ENCODE results near the gene TSPOAP1.

The TSPOAP1 gene

DNA sequence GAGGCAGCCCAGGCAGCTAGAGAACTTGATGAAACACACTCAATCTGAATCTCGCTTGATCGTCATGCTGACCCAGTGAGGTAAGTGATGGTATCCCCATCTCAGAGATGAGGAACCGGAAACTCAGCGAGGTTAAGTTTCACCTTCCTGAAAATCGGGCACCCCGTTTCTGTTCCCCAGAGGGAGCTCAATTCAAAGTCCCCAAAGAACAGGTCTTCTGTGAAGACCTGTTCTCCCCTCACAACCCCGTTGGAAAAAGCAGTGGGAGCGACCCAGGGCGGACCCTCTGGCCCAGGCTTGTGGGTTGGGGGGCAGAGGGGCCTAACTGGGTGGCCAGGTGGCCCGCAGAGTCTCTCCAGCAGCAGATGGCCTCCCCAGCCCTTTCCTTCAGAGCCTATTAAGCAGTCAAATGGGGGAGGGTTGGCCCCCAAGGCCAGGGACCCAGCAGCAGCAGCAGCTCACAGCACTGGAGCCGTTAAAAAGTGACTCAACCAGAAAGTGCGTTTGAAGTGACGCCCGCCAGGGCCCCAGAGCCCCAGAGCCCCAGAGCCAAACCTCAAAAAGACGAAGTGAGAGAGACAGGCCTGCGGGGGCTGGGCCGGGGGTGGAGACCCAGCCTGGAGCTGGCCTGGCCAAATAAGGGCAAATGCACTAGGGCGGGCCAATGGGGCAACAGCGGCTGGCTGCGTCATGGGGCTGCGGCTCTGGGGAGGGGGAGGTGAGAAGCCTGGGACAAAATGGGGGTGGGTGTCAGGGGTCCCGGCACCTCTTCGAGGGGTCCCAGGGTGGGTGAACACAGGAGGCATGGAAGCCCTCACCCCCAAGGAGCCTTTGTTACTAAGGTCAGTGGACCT is 9.2 kb upstream of the TSPOAP1 start:
- no peak overlapping the region for H3K4me3 ChIP-seq (ENCODE audit: low read depth, low read length)

DNA sequence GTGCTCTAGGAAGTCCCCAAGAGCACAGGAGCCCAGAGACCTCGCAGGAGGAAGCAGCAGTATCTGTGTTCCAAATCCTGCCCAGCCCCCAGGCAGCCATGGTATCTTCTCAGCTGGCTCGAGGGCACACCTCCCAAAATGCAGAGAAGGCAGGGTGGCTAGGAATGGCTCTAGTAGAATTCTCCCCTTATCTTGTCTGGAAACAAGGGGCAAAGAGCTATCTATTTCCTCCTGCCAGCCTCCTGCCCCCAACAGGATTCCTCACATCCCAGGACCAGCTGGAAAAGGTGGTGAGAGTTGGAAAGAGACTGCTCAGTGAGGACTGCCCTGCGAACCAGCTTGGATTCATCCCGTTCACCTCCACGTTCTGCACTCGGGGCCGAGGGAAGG is 8.6 kb upstream of the TSPOAP1 start:
- TF ChIP-seq, protein P1, sequence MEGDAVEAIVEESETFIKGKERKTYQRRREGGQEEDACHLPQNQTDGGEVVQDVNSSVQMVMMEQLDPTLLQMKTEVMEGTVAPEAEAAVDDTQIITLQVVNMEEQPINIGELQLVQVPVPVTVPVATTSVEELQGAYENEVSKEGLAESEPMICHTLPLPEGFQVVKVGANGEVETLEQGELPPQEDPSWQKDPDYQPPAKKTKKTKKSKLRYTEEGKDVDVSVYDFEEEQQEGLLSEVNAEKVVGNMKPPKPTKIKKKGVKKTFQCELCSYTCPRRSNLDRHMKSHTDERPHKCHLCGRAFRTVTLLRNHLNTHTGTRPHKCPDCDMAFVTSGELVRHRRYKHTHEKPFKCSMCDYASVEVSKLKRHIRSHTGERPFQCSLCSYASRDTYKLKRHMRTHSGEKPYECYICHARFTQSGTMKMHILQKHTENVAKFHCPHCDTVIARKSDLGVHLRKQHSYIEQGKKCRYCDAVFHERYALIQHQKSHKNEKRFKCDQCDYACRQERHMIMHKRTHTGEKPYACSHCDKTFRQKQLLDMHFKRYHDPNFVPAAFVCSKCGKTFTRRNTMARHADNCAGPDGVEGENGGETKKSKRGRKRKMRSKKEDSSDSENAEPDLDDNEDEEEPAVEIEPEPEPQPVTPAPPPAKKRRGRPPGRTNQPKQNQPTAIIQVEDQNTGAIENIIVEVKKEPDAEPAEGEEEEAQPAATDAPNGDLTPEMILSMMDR (IDR thresholded peaks at IDR 0.05; ENCODE audit: low read depth, low read length) = no peak
- H3K4me3 ChIP-seq (ENCODE audit: low read depth, low read length) = no peak overlapping the region

More for the DNA sequence above, 9.2 kb upstream of the TSPOAP1 start:
- TF ChIP-seq, protein P1 (IDR thresholded peaks at IDR 0.05; ENCODE audit: low read depth, low read length) = no peak

DNA sequence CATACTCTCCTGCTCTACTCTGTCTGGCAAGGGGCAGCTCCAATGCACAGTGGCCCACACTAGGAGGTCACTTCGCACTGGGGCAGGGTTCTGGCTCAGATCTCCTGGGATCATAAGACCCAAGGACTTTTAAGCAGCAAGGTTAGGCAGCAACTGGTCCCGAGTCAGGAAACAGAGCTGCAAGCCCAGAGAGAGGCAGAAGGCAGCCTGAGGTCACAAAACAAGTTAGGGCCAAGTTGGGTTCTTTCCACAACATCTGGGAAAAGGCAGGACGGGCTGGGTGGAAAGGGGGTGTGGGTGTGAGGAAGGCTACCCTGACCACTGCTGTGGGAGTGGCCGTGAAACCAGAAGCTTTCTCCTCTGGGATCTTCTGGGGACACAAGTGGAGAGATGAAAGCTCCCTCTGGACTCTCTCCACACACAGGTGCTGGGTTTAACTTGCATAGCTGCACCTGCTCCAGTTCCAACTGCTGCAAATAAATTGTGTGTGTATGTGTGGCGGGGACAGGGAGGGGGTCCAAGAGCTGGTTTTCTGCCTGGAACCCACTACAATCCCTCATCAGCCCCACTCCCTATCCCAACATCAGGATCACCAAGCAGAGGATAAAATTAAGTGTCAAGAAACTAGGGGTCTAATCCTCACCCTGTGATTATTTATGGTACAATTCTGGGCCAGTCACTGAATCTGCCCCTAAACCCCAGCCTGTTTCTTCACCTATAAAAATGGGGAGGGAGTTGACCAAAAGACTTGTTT is 8.0 kb upstream of the TSPOAP1 start:
- H3K4me3 ChIP-seq (ENCODE audit: low read depth, low read length) = no peak overlapping the region
- TF ChIP-seq, protein P1 (IDR thresholded peaks at IDR 0.05; ENCODE audit: low read depth, low read length) = no peak

DNA sequence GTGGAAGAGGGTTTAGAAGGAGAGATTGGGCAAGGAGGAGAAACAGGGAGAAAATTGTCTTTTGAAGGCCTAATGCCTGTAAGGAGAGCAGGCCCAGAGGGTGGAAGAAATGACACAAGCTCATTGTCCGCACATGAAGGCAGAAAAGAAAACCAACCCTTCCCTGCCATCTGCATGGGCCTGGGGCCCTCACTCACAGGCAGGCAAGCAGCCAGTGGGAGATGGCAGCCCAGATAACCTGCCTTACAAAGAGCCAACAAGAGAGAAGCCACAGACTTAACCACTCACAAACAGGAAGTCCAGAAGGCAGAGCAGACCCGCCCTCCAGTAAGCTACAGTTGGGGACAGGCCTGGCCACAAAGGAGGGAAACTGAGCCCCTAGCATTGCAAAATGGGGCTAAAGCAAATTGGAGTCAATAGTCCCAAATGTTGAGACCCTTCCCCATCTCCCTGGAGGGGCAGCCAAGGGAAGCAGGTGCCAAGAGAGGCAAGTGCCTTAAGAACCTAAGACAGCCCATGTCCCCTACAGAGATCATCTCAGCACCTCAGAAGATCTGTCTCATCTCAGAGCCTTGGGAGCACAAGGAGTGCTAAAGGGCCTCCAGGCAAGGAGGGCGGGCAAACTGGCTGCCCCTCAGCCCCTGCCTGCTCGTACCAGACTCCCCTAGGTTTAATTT is 7.3 kb upstream of the TSPOAP1 start:
- TF ChIP-seq, protein P1 (IDR thresholded peaks at IDR 0.05; ENCODE audit: low read depth, low read length) = no peak
- no peak overlapping the region for H3K4me3 ChIP-seq (ENCODE audit: low read depth, low read length)

DNA sequence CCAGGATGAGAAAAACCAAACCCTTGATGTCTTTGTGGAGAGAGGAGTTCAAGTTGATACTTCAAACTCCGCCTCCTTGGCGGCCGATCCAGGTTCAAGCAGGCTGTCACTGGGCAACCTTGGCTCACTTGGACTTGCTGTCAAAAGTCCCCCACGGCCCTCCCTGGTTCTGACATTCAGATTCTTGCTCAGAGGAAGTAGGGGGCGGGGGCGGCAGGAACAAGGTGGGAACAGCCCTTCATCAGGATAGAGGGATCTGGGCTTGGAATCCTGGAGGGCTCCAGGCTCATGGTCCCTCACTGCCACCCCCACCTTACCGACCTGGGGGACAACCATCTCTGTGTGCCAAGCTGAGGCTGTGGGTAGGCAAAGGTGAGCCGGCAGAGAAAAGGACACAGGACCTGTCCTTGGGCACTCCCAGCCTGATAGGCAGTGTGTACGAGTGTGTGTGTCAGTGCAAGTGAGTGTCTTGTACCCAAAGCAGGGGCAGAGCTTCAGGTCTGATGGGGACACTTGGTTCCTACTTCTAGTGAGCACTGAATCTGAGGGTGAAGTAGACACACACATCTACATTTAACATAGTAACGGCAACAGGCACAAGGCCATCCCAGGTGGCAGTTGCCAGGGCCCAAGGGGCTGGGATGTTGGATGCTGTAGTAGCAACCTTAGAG is 6.6 kb upstream of the TSPOAP1 start:
- H3K4me3 ChIP-seq (ENCODE audit: low read depth, low read length) = no peak overlapping the region
- TF ChIP-seq, protein P1 (IDR thresholded peaks at IDR 0.05; ENCODE audit: low read depth, low read length) = no peak

DNA sequence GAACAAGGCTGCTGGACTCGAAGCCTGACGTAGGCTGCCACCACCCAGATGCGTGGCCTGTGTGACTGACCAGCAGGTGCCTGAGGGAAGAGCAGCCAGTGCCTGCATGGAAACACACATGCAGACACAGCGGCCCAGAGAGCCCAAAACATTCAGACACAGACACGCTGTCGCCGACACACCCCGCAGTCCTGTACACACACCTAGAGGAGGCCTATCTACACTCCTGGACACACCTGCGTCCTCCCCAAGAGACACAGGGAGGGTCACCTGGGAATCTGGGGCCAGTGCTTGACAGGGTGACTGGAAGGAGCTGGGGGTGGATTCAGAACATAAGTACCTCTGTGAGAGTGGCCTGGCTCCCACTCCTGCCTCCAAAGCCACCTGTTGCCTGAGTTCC is 6.1 kb upstream of the TSPOAP1 start:
- TF ChIP-seq, protein P1 (IDR thresholded peaks at IDR 0.05; ENCODE audit: low read depth, low read length) = no peak
- no peak overlapping the region for H3K4me3 ChIP-seq (ENCODE audit: low read depth, low read length)

Measured in WI38 (cell line).